OCI-LY7 (cell line): Measurements from ENCODE around the gene PLAAT2. TPM values are rescaled to one million over a fixed set of nuclear protein-coding genes. Genes with fewer than 3 reads are reported as not detected.

Source experiments
- BruUV-seq: library from RNA; stranded (reverse); fragments of 400-500 nt; replicated peaks from 2 replicates; lab custom pipeline; 2021; lab: Mats Ljungman, UMichigan
- CTCF ChIA-PET: fragments of 300-600 bp; sonication (Branson Sonifier 250); formaldehyde crosslinking; loops from one replicate; lab custom pipeline; 2022; ENCODE audit warnings: antibody characterized with exemption; ENCODE audit not compliant: unreplicated experiment; lab: Charles Lee
- POLR2A ChIA-PET: fragments of 300-600 bp; sonication (Branson Sonifier 250); formaldehyde crosslinking; loops from one replicate; lab custom pipeline; 2022; ENCODE audit warnings: antibody characterized with exemption; lab: Charles Lee
- DNase-seq: peaks from one replicate; pipeline ENCODE4 v3.0.0-alpha.2; 2015; ENCODE audit warnings: low spot score
- H2AFZ ChIP-seq: fragments of 200-600 bp; sonication (generic), shearing (Covaris generic); 2 replicates; pipeline ENCODE4 v1.6.1; 2014; ENCODE audit warnings: mild to moderate bottlenecking, antibody characterized with exemption, low read length, moderate library complexity
- H3K27ac ChIP-seq: fragments of 200-600 bp; sonication (generic); 2 replicates; pipeline ENCODE4 v1.5.1; 2014; ENCODE audit warnings: mixed run types, low read depth, mild to moderate bottlenecking, moderate library complexity, low read length, inconsistent platforms; ENCODE audit not compliant: poor library complexity, severe bottlenecking
- H3K36me3 ChIP-seq: fragments of 200-600 bp; sonication (generic); 2 replicates; pipeline ENCODE4 v1.6.1; 2014; ENCODE audit warnings: mild to moderate bottlenecking, antibody characterized with exemption, low read length, moderate library complexity, mixed read lengths; ENCODE audit not compliant: insufficient read depth
- H3K4me1 ChIP-seq: fragments of 200-600 bp; sonication (generic); 2 replicates; pipeline ENCODE4 v1.5.1; 2014; ENCODE audit warnings: mild to moderate bottlenecking, low read length; ENCODE audit not compliant: insufficient read depth, poor library complexity, severe bottlenecking
- H3K4me2 ChIP-seq: fragments of 200-600 bp; sonication (generic); 2 replicates; pipeline ENCODE4 v1.6.1; 2014; ENCODE audit warnings: mild to moderate bottlenecking, low read length
- H3K4me3 ChIP-seq: fragments of 200-600 bp; sonication (generic); 2 replicates; pipeline ENCODE4 v1.5.1; 2014; ENCODE audit warnings: mild to moderate bottlenecking, low read depth, low read length; ENCODE audit not compliant: poor library complexity, severe bottlenecking
- H3K79me2 ChIP-seq: fragments of 200-600 bp; sonication (generic); 2 replicates; pipeline ENCODE4 v1.6.1; 2016; ENCODE audit warnings: low read depth, mild to moderate bottlenecking, low read length, moderate library complexity, mixed read lengths; ENCODE audit not compliant: insufficient read depth
- H3K9me2 ChIP-seq: fragments of 200-600 bp; sonication (generic); 2 replicates; pipeline ENCODE4 v1.6.1; 2016; ENCODE audit warnings: mild to moderate bottlenecking, low read length, mixed read lengths; ENCODE audit not compliant: insufficient read depth
- H3K9me3 ChIP-seq: fragments of 200-600 bp; sonication (generic); 2 replicates; pipeline ENCODE4 v1.6.1; 2014; ENCODE audit warnings: mild to moderate bottlenecking, mixed run types, low read length, mixed read lengths
- H4K20me1 ChIP-seq: fragments of 200-600 bp; sonication (generic); 2 replicates; pipeline ENCODE4 v1.6.1; 2014; ENCODE audit warnings: mild to moderate bottlenecking, antibody characterized with exemption, low read length, moderate library complexity, mixed read lengths; ENCODE audit not compliant: insufficient read depth
- CTCF ChIP-seq: fragments of 200-600 bp; sonication (generic); conservative IDR thresholded peaks from 2 replicates; pipeline ENCODE4 v1.5.1; 2014; ENCODE audit warnings: mild to moderate bottlenecking, antibody characterized with exemption, low read length, moderate library complexity, mixed read lengths
- EZH2phosphoT487 ChIP-seq: fragments of 200-600 bp; sonication (generic); IDR thresholded peaks from 2 replicates; pipeline ENCODE4 v1.6.1; 2018; ENCODE audit warnings: low read depth, borderline replicate concordance, mild to moderate bottlenecking, mixed run types, antibody characterized with exemption, low read length, moderate library complexity, mixed read lengths
- intact Hi-C: fragments of 100-400 bp; cut with micrococcal nuclease; formaldehyde crosslinking; loops from one replicate; pipeline ENCODE4 v1.10.0; 2022; ENCODE audit not compliant: unreplicated experiment
- total RNA-seq, 2 experiments: library from RNA; depleted of rRNA in 1 of 2; stranded (reverse); fragments of >200 nt in 1 of 2; shearing (Covaris generic) in 1 of 2; gene quantifications; 2 replicates each; pipeline ENCODE4 v1.2.3, GENCODE V29; 2014 to 2022

PLAAT2 gene
- total RNA-seq, 2 experiments from 2014 or later: not detected

GRCh38 chr11:63549411-63549810 is 13.8 kb downstream of the PLAAT2 start:
- Histone ChIP-seq H3K4me3 (no peak overlapping the region), H3K9me3 (no peaks in the 10 kb centered on the region), H3K79me2 (no peaks in the 10 kb centered on the region), H2AFZ (no peak overlapping the region), H3K27ac (no peak overlapping the region), H4K20me1 (no peaks in the 10 kb centered on the region), H3K9me2 (no peaks in the 10 kb centered on the region), H3K4me1 (peaks cover 19% of the 10 kb centered on the region), H3K4me2 (no peak overlapping the region), H3K36me3 (no peaks in the 10 kb centered on the region)
- no TSS peak for BruUV-seq
- CTCF ChIA-PET: no interaction called here
- POLR2A ChIA-PET: no interaction called here
- DNase-seq: no peak
- intact Hi-C loops: no loop called here
- no peak for TF ChIP-seq EZH2phosphoT487
- TF ChIP-seq CTCF: no peak

GRCh38 chr11:63548178-63548577 is 15.0 kb downstream of the PLAAT2 start:
- no peaks in the 10 kb centered on the region for H3K79me2 ChIP-seq
- H3K9me3 ChIP-seq: no peaks in the 10 kb centered on the region
- TF ChIP-seq EZH2phosphoT487 (no peak), CTCF (no peak)
- H3K4me2 ChIP-seq: no peak overlapping the region
- BruUV-seq: no TSS peak
- H3K4me1 ChIP-seq: peaks cover 14% of the 10 kb centered on the region
- no peaks in the 10 kb centered on the region for H3K36me3 ChIP-seq
- no peaks in the 10 kb centered on the region for H3K9me2 ChIP-seq
- no peak overlapping the region for H3K4me3 ChIP-seq
- intact Hi-C loops: no loop called here
- ChIA-PET POLR2A (no interaction called here), CTCF (no interaction called here)
- no peak overlapping the region for H3K27ac ChIP-seq
- H4K20me1 ChIP-seq: no peaks in the 10 kb centered on the region
- H2AFZ ChIP-seq: no peak overlapping the region
- DNase-seq: no peak

- CTCF ChIA-PET: no interaction called here
- Histone ChIP-seq H3K4me1 (peaks cover 8% of the 10 kb centered on the region), H3K4me3 (no peak overlapping the region), H2AFZ (no peak overlapping the region), H3K79me2 (no peaks in the 10 kb centered on the region), H3K4me2 (no peak overlapping the region), H4K20me1 (no peaks in the 10 kb centered on the region), H3K27ac (no peak overlapping the region), H3K36me3 (no peaks in the 10 kb centered on the region), H3K9me3 (no peaks in the 10 kb centered on the region), H3K9me2 (no peaks in the 10 kb centered on the region)
- DNase-seq: no peak
- BruUV-seq: no TSS peak
- intact Hi-C loops: no loop called here
- POLR2A ChIA-PET: no interaction called here
- no peak for TF ChIP-seq CTCF
- no peak for TF ChIP-seq EZH2phosphoT487
These were observed 16.1 kb downstream of the PLAAT2 start for GRCh38 chr11:63547061-63547460.
